ENCODE measurements around the gene EDC4.

DNA sequence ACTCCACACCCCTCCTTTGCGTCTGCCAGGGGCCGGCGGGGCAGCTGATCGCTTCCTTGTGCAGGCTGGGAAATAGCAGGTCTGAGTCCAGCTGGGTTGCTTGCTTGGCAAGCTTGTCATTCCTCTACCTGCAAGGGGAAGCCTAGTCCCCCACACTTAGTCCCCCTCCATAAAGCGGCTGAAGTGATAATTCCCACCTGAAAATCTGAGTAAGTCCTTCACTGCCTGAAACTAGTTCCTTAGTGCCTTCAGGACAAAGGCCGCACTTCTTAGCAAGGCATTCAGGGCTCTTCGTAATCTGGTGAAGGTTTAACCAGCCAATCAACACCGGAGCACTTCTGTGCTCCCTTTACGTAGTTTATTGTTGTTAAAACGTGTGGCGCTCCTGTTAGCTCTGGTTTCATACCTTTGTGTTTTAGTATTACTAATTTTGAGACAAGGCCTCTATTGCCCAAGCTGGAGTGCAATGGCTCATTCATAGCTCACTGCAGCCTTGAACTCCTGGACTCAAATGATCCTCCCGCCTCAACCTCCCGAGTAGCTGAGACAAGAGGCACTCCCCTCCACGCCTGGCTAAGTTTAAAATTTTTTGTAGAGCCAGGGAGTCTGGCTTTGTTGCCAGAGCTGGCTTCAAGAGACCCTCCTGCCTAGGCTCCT lies 21.0 kb downstream of the EDC4 start:
- TF ChIP-seq, protein P1, sequence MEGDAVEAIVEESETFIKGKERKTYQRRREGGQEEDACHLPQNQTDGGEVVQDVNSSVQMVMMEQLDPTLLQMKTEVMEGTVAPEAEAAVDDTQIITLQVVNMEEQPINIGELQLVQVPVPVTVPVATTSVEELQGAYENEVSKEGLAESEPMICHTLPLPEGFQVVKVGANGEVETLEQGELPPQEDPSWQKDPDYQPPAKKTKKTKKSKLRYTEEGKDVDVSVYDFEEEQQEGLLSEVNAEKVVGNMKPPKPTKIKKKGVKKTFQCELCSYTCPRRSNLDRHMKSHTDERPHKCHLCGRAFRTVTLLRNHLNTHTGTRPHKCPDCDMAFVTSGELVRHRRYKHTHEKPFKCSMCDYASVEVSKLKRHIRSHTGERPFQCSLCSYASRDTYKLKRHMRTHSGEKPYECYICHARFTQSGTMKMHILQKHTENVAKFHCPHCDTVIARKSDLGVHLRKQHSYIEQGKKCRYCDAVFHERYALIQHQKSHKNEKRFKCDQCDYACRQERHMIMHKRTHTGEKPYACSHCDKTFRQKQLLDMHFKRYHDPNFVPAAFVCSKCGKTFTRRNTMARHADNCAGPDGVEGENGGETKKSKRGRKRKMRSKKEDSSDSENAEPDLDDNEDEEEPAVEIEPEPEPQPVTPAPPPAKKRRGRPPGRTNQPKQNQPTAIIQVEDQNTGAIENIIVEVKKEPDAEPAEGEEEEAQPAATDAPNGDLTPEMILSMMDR (IDR thresholded peaks at IDR 0.05): no peak
- TF ChIP-seq POLR2AphosphoS5 (IDR thresholded peaks at IDR 0.05) (no peak), EP300 (IDR thresholded peaks at IDR 0.05) (no peak)

All from stomach (tissue), 4 donors.